Mucosa of descending colon (tissue), 3 donors: ENCODE results near the gene DPY19L1. TPM values are rescaled to one million over a fixed set of nuclear protein-coding genes. Genes with fewer than 3 reads are reported as not detected.

Source experiments
- ATAC-seq: fragments of 200-7000 bp; cut with Tn5 transposase; one replicate; pipeline ENCODE4 v1.9.1; 2020; ENCODE audit warnings: mild to moderate bottlenecking, moderate library complexity
- DNase-seq, 3 donors: peaks; one replicate each; pipeline ENCODE4 v3.0.0-alpha.2; 2020
- H3K36me3 ChIP-seq: fragments of 200-600 bp; one replicate; pipeline ENCODE4 v1.8.0; 2021; ENCODE audit warnings: low read depth, mild to moderate bottlenecking
- H3K4me1 ChIP-seq: fragments of 200-600 bp; one replicate; pipeline ENCODE4 v1.8.0; 2021; ENCODE audit warnings: low read depth, mild to moderate bottlenecking
- H3K4me3 ChIP-seq: fragments of 200-600 bp; one replicate; pipeline ENCODE4 v1.8.0; 2021; ENCODE audit warnings: mild to moderate bottlenecking
- H3K9me3 ChIP-seq: fragments of 200-600 bp; one replicate; pipeline ENCODE4 v1.8.0; 2021; ENCODE audit warnings: mild to moderate bottlenecking
- CTCF ChIP-seq: fragments of 200-600 bp; IDR thresholded peaks from one replicate; pipeline ENCODE4 v1.8.0; 2022; ENCODE audit warnings: antibody characterized with exemption, mild to moderate bottlenecking
- intact Hi-C, 2 donors: fragments of 100-400 bp; cut with DNase I in 1 of 2; cut with micrococcal nuclease in 1 of 2; formaldehyde crosslinking; loops; one replicate each; pipeline versions ENCODE4 v1.11.0 to v1.11.1; 2022; cut with DNase I, micrococcal nuclease
- total RNA-seq, 3 donors: library from RNA; stranded (reverse); fragmentation: NEBNext Ultra II Directional in 2 of 3; extraction: Animal tissue kit (Norgen Biotek cat#: 25700) in 2 of 3; gene quantifications; one replicate each; pipeline versions ENCODE4 v1.2.1 to v1.2.4, GENCODE V29; 2021 to 2023
- donor health status: DM: no; HTN: no; CAD: no; lungs with moderate emphysema.
- donor health status: DM: no; HTN: no; CAD: no.
- donor health status: DM: no; HTN: yes; CAD: no.

The DPY19L1 gene
- total RNA-seq, 3 donors from 2014 or later, result 18.6 to 27.1 (median 20.8) TPM

- no peak for DNase-seq
Observed at GRCh38 chr7:35019179-35019729, 18.0 kb downstream of the DPY19L1 start.

GRCh38 chr7:35015346-35015859, 21.9 kb downstream of the DPY19L1 start:
- Histone ChIP-seq H3K4me3 (no peak overlapping the region), H3K36me3 (no peaks in the 10 kb centered on the region), H3K9me3 (no peaks in the 10 kb centered on the region), H3K4me1 (no peaks in the 10 kb centered on the region)
- no peak for ATAC-seq
- TF ChIP-seq CTCF, result no peak
- DNase-seq, result no peak
- intact Hi-C loops, result no loop called here

More at GRCh38 chr7:35019179-35019729, 18.0 kb downstream of the DPY19L1 start:
- Histone ChIP-seq H3K4me3 (no peak overlapping the region), H3K4me1 (no peaks in the 10 kb centered on the region), H3K9me3 (no peaks in the 10 kb centered on the region), H3K36me3 (no peaks in the 10 kb centered on the region)
- intact Hi-C loops, result no loop called here
- no peak for ATAC-seq
- TF ChIP-seq CTCF, result no peak

DNA sequence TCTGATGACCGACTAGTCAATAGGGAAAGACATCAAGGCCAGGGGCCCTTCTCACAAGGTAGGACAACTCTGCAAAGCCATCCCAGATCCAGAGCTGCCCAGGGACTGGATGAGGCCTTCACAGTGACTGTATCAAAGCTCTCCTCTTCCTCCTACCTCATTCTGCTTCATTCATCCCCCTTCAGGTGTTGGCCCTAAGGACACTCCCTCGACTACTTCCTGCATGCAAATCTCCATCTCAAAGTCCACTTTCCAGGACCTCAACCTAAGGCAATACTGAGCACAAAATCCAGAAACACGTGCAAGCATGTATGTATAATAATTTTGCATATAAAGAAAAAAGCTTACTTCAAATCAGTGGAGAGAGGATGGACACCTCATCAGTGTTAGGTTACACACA, 25.1 kb downstream of the DPY19L1 start:
- TF ChIP-seq CTCF, result no peak
- H3K36me3 ChIP-seq, result no peaks in the 10 kb centered on the region
- peak in 2 of 3 donors; percentile 41 to 44 for DNase-seq
- peak; percentile 99 for ATAC-seq
- intact Hi-C loops, result no loop called here
- H3K4me3 ChIP-seq, result no peak overlapping the region
- H3K9me3 ChIP-seq, result no peaks in the 10 kb centered on the region
- H3K4me1 ChIP-seq, result no peaks in the 10 kb centered on the region

DNA sequence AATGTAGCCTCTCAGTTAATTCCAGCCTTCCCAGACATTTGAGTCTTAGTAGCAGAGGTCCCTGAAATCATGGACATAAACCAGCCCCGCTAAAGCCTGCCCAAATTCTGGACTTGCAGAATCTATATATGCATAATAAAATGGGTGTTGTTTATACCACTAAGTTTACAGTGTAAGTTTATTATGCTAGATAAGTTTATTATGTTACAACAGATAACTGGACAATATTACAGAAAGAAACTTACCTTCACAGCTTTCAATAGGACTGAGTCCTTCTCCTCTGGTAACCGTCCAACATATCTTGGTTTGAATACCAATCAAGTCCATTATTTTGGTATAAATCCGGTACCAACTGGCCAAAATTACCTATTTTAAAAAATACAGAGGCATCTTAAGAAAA, 26.2 kb downstream of the DPY19L1 start:
- TF ChIP-seq CTCF, result no peak
- peak; percentile 59 for ATAC-seq
- H3K4me3 ChIP-seq, result no peak overlapping the region
- no peaks in the 10 kb centered on the region for H3K36me3 ChIP-seq
- DNase-seq, result no peak
- no peaks in the 10 kb centered on the region for H3K4me1 ChIP-seq
- no peaks in the 10 kb centered on the region for H3K9me3 ChIP-seq
- intact Hi-C loops, result no loop called here

GRCh38 chr7:35007768-35008167, 29.5 kb downstream of the DPY19L1 start:
- no peak overlapping the region for H3K4me3 ChIP-seq
- DNase-seq, result no peak
- peaks cover 5% of the 10 kb centered on the region for H3K4me1 ChIP-seq
- intact Hi-C loops, result no loop called here
- no peaks in the 10 kb centered on the region for H3K9me3 ChIP-seq
- no peak for TF ChIP-seq CTCF
- no peaks in the 10 kb centered on the region for H3K36me3 ChIP-seq
- ATAC-seq, result no peak
